GM10266 (cell line): ENCODE results near the gene CTDSPL.
"Not testable (repeated sequence)": the region's sequence is repeated elsewhere in the genome, so short reads cannot be mapped to it uniquely, and the experiment has no call there.

Experiments used
- DNase-seq: peaks from one replicate; pipeline ENCODE4 v3.0.0; 2012; ENCODE audit errors: extremely low spot score
- TF ChIP-seq, protein P1 (sequence below): IDR thresholded peaks from 2 replicates; pipeline ENCODE4 v1.5.1; 2012; ENCODE audit warnings: mild to moderate bottlenecking, low read depth; ENCODE audit not compliant: control insufficient read depth, insufficient read depth; ENCODE audit errors: missing control alignments

The CTDSPL gene

DNA sequence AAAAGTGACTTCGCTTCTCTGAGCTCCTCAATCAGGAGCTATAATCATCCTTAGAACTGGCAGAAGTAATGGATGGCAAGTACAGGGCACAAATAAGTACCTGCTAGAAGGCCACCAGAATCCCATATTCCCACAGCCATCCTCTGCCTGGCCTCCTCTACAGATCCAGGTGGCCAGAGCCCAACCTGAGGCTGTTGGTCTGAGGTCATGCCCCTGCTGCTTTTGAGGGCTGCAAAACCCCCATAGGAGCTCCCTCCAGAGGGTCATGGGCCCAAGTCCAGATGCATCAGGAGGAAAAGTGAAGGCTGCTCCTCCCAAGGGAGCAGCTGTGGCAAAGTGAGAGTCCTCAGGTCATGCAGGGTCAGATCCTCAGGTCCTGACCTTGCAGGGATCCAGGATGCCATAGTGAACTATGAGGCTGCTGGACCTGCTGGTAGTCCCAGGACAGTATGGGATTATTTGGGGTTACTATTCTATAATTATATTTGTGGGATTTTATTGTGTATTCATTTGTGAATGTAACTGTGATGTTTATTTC lies 170.7 kb downstream of the CTDSPL start:
- no peak for DNase-seq
- TF ChIP-seq, protein P1, sequence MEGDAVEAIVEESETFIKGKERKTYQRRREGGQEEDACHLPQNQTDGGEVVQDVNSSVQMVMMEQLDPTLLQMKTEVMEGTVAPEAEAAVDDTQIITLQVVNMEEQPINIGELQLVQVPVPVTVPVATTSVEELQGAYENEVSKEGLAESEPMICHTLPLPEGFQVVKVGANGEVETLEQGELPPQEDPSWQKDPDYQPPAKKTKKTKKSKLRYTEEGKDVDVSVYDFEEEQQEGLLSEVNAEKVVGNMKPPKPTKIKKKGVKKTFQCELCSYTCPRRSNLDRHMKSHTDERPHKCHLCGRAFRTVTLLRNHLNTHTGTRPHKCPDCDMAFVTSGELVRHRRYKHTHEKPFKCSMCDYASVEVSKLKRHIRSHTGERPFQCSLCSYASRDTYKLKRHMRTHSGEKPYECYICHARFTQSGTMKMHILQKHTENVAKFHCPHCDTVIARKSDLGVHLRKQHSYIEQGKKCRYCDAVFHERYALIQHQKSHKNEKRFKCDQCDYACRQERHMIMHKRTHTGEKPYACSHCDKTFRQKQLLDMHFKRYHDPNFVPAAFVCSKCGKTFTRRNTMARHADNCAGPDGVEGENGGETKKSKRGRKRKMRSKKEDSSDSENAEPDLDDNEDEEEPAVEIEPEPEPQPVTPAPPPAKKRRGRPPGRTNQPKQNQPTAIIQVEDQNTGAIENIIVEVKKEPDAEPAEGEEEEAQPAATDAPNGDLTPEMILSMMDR: no peak

DNA sequence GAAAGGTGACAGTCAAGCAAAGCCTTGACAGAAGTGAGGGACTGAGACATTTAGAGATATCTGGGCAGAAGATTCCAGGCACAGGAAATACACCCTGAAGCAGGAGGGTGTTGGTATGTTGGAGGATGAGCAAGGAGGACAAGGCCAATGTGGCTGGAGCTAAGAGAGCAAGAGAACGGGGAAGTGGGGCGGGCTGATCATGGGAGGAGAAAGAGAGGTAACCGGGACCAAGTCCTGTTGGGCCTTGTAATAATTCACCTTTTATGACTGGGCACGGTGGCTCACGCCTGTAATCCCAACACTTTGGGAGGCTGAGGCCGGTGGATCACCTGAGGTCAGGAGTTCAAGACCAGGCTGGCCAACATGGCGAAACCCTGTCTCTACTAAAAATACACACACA lies 171.9 kb downstream of the CTDSPL start:
- not testable (repeated sequence) for DNase-seq
